Sigmoid colon (tissue), 4 donors: ENCODE measurements around the gene FKBP15.

Experiments used
- POLR2A ChIP-seq, 2 donors: fragments of 450-650 bp; IDR thresholded peaks; one replicate each; pipeline ENCODE4 v1.6.1; 2016; ENCODE audit warnings: antibody characterized with exemption in 2 of 2, mild to moderate bottlenecking in 2 of 2, moderate library complexity in 2 of 2
- POLR2AphosphoS5 ChIP-seq, 4 donors: sonication (generic); formaldehyde crosslinking; IDR thresholded peaks; one replicate each; pipeline ENCODE4 v1.6.1; 2017; ENCODE audit warnings: antibody characterized with exemption in 4 of 4
- TF ChIP-seq, protein P1 (sequence below), 4 experiments: fragments of 450-650 bp in 3 of 4; fragments of 200-600 bp in 1 of 4; IDR thresholded peaks; one replicate each; pipeline ENCODE4 v1.5.1; 2016 to 2019; ENCODE audit warnings: antibody characterized with exemption in 4 of 4, mild to moderate bottlenecking in 3 of 4, moderate library complexity in 2 of 4

DNA sequence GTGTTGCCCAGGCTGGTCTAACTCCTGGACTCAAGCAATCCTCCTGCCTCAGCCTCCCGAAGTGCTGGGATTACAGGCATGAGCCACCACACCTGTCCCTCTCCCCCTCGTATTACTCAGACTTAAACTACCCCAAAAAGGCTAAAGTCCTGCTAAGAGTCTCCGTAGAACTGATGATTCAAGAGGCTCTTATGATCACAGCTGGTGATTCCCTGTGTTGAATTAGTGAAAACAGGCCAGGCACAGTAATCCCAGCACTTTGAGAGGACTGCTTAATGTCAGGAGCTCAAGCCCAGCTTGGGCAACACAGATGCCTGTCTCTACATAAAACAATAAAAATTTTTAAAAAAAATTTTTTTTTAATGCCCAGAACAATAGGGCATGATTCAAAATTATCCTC is 45.1 kb upstream of the FKBP15 start:
- TF ChIP-seq POLR2AphosphoS5 (IDR thresholded peaks at IDR 0.05) (no peak), POLR2A (IDR thresholded peaks at IDR 0.05) (no peak)
- TF ChIP-seq, protein P1, sequence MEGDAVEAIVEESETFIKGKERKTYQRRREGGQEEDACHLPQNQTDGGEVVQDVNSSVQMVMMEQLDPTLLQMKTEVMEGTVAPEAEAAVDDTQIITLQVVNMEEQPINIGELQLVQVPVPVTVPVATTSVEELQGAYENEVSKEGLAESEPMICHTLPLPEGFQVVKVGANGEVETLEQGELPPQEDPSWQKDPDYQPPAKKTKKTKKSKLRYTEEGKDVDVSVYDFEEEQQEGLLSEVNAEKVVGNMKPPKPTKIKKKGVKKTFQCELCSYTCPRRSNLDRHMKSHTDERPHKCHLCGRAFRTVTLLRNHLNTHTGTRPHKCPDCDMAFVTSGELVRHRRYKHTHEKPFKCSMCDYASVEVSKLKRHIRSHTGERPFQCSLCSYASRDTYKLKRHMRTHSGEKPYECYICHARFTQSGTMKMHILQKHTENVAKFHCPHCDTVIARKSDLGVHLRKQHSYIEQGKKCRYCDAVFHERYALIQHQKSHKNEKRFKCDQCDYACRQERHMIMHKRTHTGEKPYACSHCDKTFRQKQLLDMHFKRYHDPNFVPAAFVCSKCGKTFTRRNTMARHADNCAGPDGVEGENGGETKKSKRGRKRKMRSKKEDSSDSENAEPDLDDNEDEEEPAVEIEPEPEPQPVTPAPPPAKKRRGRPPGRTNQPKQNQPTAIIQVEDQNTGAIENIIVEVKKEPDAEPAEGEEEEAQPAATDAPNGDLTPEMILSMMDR (IDR thresholded peaks at IDR 0.05), result no peak
